Stimulated activated CD8-positive, alpha-beta memory T cell treated with anti-CD3 and anti-CD28 coated beads, Interleukin-12 subunit alpha, Interleukin-12 subunit beta, amount 100 ng/mL, for 1 hour (primary cell): ENCODE results near the gene ADAMTS17.
"Not testable (repeated sequence)": the region's sequence is repeated elsewhere in the genome, so short reads cannot be mapped to it uniquely, and the experiment has no call there.

Experiments used
- DNase-seq: peaks from one replicate; pipeline ENCODE4 v3.0.0-alpha.2; 2020; ENCODE audit warnings: low read depth

Gene ADAMTS17

GRCh38 chr15:99989095-99989494, 352.7 kb downstream of the ADAMTS17 start:
- no peak for DNase-seq

- no peak for DNase-seq
Observed at GRCh38 chr15:99987701-99988100, 354.1 kb downstream of the ADAMTS17 start.

- DNase-seq = no peak
Observed at GRCh38 chr15:99987119-99987506, 354.7 kb downstream of the ADAMTS17 start.

GRCh38 chr15:99986297-99987118, 355.3 kb downstream of the ADAMTS17 start:
- no peak for DNase-seq

- DNase-seq = no peak
Observed at GRCh38 chr15:99985878-99986277, 355.9 kb downstream of the ADAMTS17 start.

GRCh38 chr15:99984491-99985243, 357.1 kb downstream of the ADAMTS17 start:
- no peak for DNase-seq

- DNase-seq = no peak
Observed at GRCh38 chr15:99983886-99984286, 357.9 kb downstream of the ADAMTS17 start.

GRCh38 chr15:99983171-99983885, 358.4 kb downstream of the ADAMTS17 start:
- no peak for DNase-seq

- no peak for DNase-seq
Observed at GRCh38 chr15:99982662-99983061, 359.1 kb downstream of the ADAMTS17 start.

GRCh38 chr15:99981839-99982658, 359.7 kb downstream of the ADAMTS17 start:
- DNase-seq = no peak

GRCh38 chr15:99981191-99981647, 360.6 kb downstream of the ADAMTS17 start:
- no peak for DNase-seq

GRCh38 chr15:99980752-99981151, 361.0 kb downstream of the ADAMTS17 start:
- DNase-seq = no peak

GRCh38 chr15:99979886-99980285, 361.9 kb downstream of the ADAMTS17 start:
- not testable (repeated sequence) for DNase-seq

GRCh38 chr15:99979371-99979770, 362.4 kb downstream of the ADAMTS17 start:
- DNase-seq = no peak

- no peak for DNase-seq
Observed at GRCh38 chr15:99978426-99978825, 363.3 kb downstream of the ADAMTS17 start.

- DNase-seq = no peak
Observed at GRCh38 chr15:99977929-99978328, 363.8 kb downstream of the ADAMTS17 start.

GRCh38 chr15:99976811-99977271, 364.9 kb downstream of the ADAMTS17 start:
- no peak for DNase-seq

GRCh38 chr15:99976000-99976399, 365.8 kb downstream of the ADAMTS17 start:
- no peak for DNase-seq

GRCh38 chr15:99974246-99974645, 367.5 kb downstream of the ADAMTS17 start:
- no peak for DNase-seq

- no peak for DNase-seq
Observed at GRCh38 chr15:99973351-99973750, 368.4 kb downstream of the ADAMTS17 start.

- DNase-seq = no peak
Observed at GRCh38 chr15:99970891-99971430, 370.8 kb downstream of the ADAMTS17 start.
